ENCODE measurements around the gene PRSS12. TPM values are rescaled to one million over a fixed set of nuclear protein-coding genes. Genes with fewer than 3 reads are reported as not detected.

Gene PRSS12
- total and polyA plus RNA-seq, 2 donors from 2014 or later: 0.54 to 1.1 TPM

DNA sequence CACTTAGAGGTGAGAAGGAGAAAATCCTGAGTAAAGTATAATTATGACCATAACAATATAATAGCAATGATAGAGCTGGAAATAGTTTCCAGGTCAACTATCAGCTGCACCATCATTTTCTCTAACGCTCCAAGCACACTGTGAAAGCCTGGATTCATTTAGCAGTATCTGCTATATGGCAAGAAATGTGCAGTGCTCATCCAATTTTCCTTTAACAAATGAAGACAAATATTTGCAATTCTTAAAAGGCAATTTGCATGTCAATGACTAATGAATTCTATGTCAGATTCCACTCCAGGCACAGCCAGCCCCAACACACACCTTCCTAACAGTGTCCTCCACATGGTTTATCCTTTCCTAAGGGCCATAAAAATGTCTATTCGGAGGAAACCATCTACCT lies 12.7 kb downstream of the PRSS12 start:
- Histone ChIP-seq H3K9ac (ENCODE audit: low read length in 3 of 3) (no peak overlapping the region), H3K9me3 (ENCODE audit: control insufficient read depth in 2 of 3, insufficient read depth in 1 of 3, low read length in 3 of 3) (no peaks in the 10 kb centered on the region), H3K4me1 (ENCODE audit: control insufficient read depth in 2 of 3, insufficient read depth in 2 of 3, low read depth in 1 of 3, low read length in 3 of 3) (no peaks in the 10 kb centered on the region), H3K27ac (ENCODE audit: low read depth in 2 of 2, low read length in 2 of 2) (no peak overlapping the region), H3K4me3 (ENCODE audit: low read length in 3 of 3) (no peak overlapping the region), H3K36me3 (ENCODE audit: control insufficient read depth in 2 of 3, insufficient read depth in 3 of 3, low read length in 3 of 3) (no peaks in the 10 kb centered on the region), H3K27me3 (ENCODE audit: control insufficient read depth, insufficient read depth, low read length) (no peaks in the 10 kb centered on the region)
- DNase-seq (no peak), FAIRE-seq (no peak)
- intact Hi-C loops (cut with DNase I): no loop called here
- TF ChIP-seq CTCF (IDR thresholded peaks at IDR 0.05; ENCODE audit: borderline replicate concordance, extremely low read depth, insufficient read depth): no peak

DNA sequence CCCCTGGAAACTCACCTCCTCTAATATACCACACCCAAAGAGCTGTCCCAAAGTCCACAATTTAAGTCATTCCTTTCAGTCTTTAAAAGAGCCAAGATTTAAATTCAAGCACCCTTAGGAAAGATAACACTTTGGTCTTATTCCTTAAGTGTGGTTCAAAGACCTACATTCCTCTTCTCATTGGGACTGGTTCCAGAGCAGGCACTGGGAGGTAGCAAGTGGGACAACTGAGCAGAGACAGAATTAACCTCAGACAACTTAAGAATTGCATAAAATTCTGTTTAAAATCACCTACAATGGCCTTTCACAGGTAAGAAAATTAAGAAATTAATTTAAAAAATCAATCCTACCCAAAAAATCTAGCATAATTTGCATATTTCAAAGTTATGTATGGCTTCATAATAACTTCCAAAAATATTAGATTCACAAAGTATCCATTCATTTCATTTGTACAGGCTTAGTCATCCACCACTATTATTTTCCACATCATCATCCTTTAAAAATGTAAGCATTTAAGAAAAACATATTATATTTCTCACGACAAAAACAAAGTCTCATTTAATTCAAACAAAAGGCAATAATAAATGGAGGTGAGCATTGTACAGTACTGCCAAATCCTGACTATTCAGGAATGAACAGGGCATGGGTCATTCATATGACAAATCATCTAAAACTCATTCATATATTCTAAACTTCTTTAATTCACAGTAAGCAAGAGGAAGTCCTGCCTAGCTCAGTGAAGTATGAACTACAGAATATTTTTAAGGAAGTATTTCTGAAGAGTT lies 13.6 kb downstream of the PRSS12 start:
- H3K27me3 ChIP-seq (ENCODE audit: control insufficient read depth, insufficient read depth, low read length): no peaks in the 10 kb centered on the region
- DNase-seq: no peak
- intact Hi-C loops (cut with DNase I): no loop called here
- no peaks in the 10 kb centered on the region for H3K4me1 ChIP-seq (ENCODE audit: control insufficient read depth in 2 of 3, insufficient read depth in 2 of 3, low read depth in 1 of 3, low read length in 3 of 3)
- TF ChIP-seq CTCF (IDR thresholded peaks at IDR 0.05; ENCODE audit: borderline replicate concordance, extremely low read depth, insufficient read depth): no peak
- H3K27ac ChIP-seq (ENCODE audit: low read depth in 2 of 2, low read length in 2 of 2): no peak overlapping the region
- H3K9ac ChIP-seq (ENCODE audit: low read length in 3 of 3): no peak overlapping the region
- H3K36me3 ChIP-seq (ENCODE audit: control insufficient read depth in 2 of 3, insufficient read depth in 3 of 3, low read length in 3 of 3): no peaks in the 10 kb centered on the region
- H3K9me3 ChIP-seq (ENCODE audit: control insufficient read depth in 2 of 3, insufficient read depth in 1 of 3, low read length in 3 of 3): no peaks in the 10 kb centered on the region
- H3K4me3 ChIP-seq (ENCODE audit: low read length in 3 of 3): no peak overlapping the region
- no peak for FAIRE-seq

DNA sequence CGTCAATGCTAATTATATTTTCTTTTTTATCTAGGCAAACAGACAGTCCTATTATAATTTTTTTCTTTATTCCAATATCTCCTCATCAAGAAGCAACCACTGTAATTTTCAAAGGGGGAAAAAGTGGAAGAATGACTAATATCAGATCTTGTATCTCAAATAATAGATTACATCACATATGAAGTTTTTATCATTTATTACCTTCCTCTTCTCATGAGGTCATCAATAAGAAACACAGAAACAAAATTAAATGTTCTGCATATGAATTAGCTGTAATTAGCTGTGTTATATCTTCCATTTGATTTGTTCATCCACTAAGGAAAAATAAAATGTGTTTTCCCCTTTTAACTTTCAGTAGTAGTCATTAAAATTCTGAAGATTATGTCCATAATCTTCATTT lies 14.3 kb downstream of the PRSS12 start:
- no peak for TF ChIP-seq CTCF (IDR thresholded peaks at IDR 0.05; ENCODE audit: borderline replicate concordance, extremely low read depth, insufficient read depth)
- no peak for DNase-seq
- intact Hi-C loops (cut with DNase I): no loop called here
- Histone ChIP-seq H3K36me3 (ENCODE audit: control insufficient read depth in 2 of 3, insufficient read depth in 3 of 3, low read length in 3 of 3) (no peaks in the 10 kb centered on the region), H3K4me1 (ENCODE audit: control insufficient read depth in 2 of 3, insufficient read depth in 2 of 3, low read depth in 1 of 3, low read length in 3 of 3) (no peaks in the 10 kb centered on the region), H3K4me3 (ENCODE audit: low read length in 3 of 3) (no peak overlapping the region), H3K27me3 (ENCODE audit: control insufficient read depth, insufficient read depth, low read length) (no peaks in the 10 kb centered on the region), H3K27ac (ENCODE audit: low read depth in 2 of 2, low read length in 2 of 2) (no peak overlapping the region), H3K9ac (ENCODE audit: low read length in 3 of 3) (no peak overlapping the region), H3K9me3 (ENCODE audit: control insufficient read depth in 2 of 3, insufficient read depth in 1 of 3, low read length in 3 of 3) (no peaks in the 10 kb centered on the region)
- no peak for FAIRE-seq

All from kidney (tissue), 14 donors.